Measurements from ENCODE around the gene THOC6. TPM values are rescaled to one million over a fixed set of nuclear protein-coding genes. Genes with fewer than 3 reads are reported as not detected.
"Not testable (repeated sequence)": the region's sequence is repeated elsewhere in the genome, so short reads cannot be mapped to it uniquely, and the experiment has no call there.

THOC6 gene
- total RNA-seq, 1 experiment from 2014 or later = 56.7 TPM

GRCh38 chr16:3053330-3053710 is 29.5 kb downstream of the THOC6 start:
- POLR2A ChIA-PET; H3K9me3 ChIP-seq (ENCODE audit: control insufficient read depth, insufficient read depth, low read depth, low read length); in situ Hi-C loops (cut with HindIII; ENCODE audit: low pct_unique_long_range_greater_than_20kb, low sequenced_read_pairs); DNase-seq (ENCODE audit: low read depth, low spot score); CTCF ChIA-PET; H3K4me3 ChIP-seq (ENCODE audit: low read depth in 2 of 2, low read length in 2 of 2); H3K27me3 ChIP-seq (ENCODE audit: control insufficient read depth, insufficient read depth, low read length); ATAC-seq; H3K36me3 ChIP-seq (ENCODE audit: control insufficient read depth, insufficient read depth, low read length); H3K4me1 ChIP-seq (ENCODE audit: control insufficient read depth, insufficient read depth, low read length); BruUV-seq (replicated peaks); H3K27ac ChIP-seq (ENCODE audit: low read length): not testable (repeated sequence)
- intact Hi-C loops (cut with micrococcal nuclease; ENCODE audit: unreplicated experiment) = loop anchor here (10.0 kb wide), 1 partner anchor 71 kb away; no protein-coding TSS in a partner anchor

GRCh38 chr16:3054965-3055733 is 31.3 kb downstream of the THOC6 start:
- TF ChIP-seq REST (IDR thresholded peaks at IDR 0.05; ENCODE audit: insufficient read depth in 1 of 2, low read depth in 2 of 2, low read length in 1 of 2) (no peak), POLR2AphosphoS5 (IDR thresholded peaks at IDR 0.05; ENCODE audit: low read depth, low read length) (no peak), TCF7L2 (IDR thresholded peaks at IDR 0.05; ENCODE audit: low read depth, low read length) (no peak), CTCF (IDR thresholded peaks at IDR 0.05) (no peak), SIN3A (IDR thresholded peaks at IDR 0.05; ENCODE audit: borderline replicate concordance, insufficient read depth, low read depth, low read length) (no peak)
- no TSS peak for BruUV-seq (replicated peaks)
- Histone ChIP-seq H3K36me3 (ENCODE audit: control insufficient read depth, insufficient read depth, low read length) (no peaks in the 10 kb centered on the region), H3K27me3 (ENCODE audit: control insufficient read depth, insufficient read depth, low read length) (no peaks in the 10 kb centered on the region), H3K9me3 (ENCODE audit: control insufficient read depth, insufficient read depth, low read depth, low read length) (no peaks in the 10 kb centered on the region), H3K4me3 (ENCODE audit: low read depth in 2 of 2, low read length in 2 of 2) (no peak overlapping the region), H3K4me1 (ENCODE audit: control insufficient read depth, insufficient read depth, low read length) (peaks cover 2% of the 10 kb centered on the region; the same call in 1 of the 2 replicates), H3K27ac (ENCODE audit: low read length) (no peak overlapping the region)
- ATAC-seq (no peak), DNase-seq (ENCODE audit: low read depth, low spot score) (no peak)
- ChIA-PET POLR2A (no interaction called here), CTCF (interaction anchor here (1.1 kb wide), 1 partner anchor 23 kb away, joined by 3 read pairs; no protein-coding TSS in a partner anchor)
- in situ Hi-C loops (cut with HindIII; ENCODE audit: low pct_unique_long_range_greater_than_20kb, low sequenced_read_pairs) (no loop called here), intact Hi-C loops (cut with micrococcal nuclease; ENCODE audit: unreplicated experiment) (loop anchor here (10.0 kb wide), 1 partner anchor 70 kb away; no protein-coding TSS in a partner anchor)

- CTCF ChIA-PET = interaction anchor here (1.1 kb wide), 1 partner anchor 24 kb away, joined by 3 read pairs; no protein-coding TSS in a partner anchor
- H3K9me3 ChIP-seq (ENCODE audit: control insufficient read depth, insufficient read depth, low read depth, low read length); ATAC-seq; H3K27me3 ChIP-seq (ENCODE audit: control insufficient read depth, insufficient read depth, low read length); H3K4me1 ChIP-seq (ENCODE audit: control insufficient read depth, insufficient read depth, low read length); POLR2A ChIA-PET; H3K4me3 ChIP-seq (ENCODE audit: low read depth in 2 of 2, low read length in 2 of 2); H3K27ac ChIP-seq (ENCODE audit: low read length); in situ Hi-C loops (cut with HindIII; ENCODE audit: low pct_unique_long_range_greater_than_20kb, low sequenced_read_pairs); BruUV-seq (replicated peaks); DNase-seq (ENCODE audit: low read depth, low spot score); H3K36me3 ChIP-seq (ENCODE audit: control insufficient read depth, insufficient read depth, low read length): not testable (repeated sequence)
- intact Hi-C loops (cut with micrococcal nuclease; ENCODE audit: unreplicated experiment) = loop anchor here (10.0 kb wide), 1 partner anchor 69 kb away; no protein-coding TSS in a partner anchor
Observed at GRCh38 chr16:3055734-3056115, 31.9 kb downstream of the THOC6 start.
